Aorta (tissue), 5 donors: ENCODE results near the gene PSMB7. TPM values are rescaled to one million over a fixed set of nuclear protein-coding genes. Genes with fewer than 3 reads are reported as not detected.

ENCODE experiments used
- ATAC-seq: fragments of 200-7000 bp; cut with Tn5 transposase; one replicate; pipeline ENCODE4 v1.9.1; 2022; ENCODE audit warnings: moderate library complexity; ENCODE audit not compliant: low FRiP score
- DNase-seq, 2 donors: peaks; one replicate each; pipeline ENCODE4 v3.0.0-alpha.2; 2020
- H3K27ac ChIP-seq, 2 donors: one replicate each; pipeline ENCODE4 v1.5.1; 2013; ENCODE audit warnings: low read length in 2 of 2, mild to moderate bottlenecking in 2 of 2, moderate library complexity in 2 of 2, control low read depth in 1 of 2, inconsistent platforms in 1 of 2, low read depth in 1 of 2
- H3K27me3 ChIP-seq, 2 donors: one replicate each; pipeline ENCODE4 v1.6.1; 2013; ENCODE audit warnings: control low read depth in 1 of 2, low read length in 1 of 2, mild to moderate bottlenecking in 1 of 2, moderate library complexity in 1 of 2; ENCODE audit not compliant: insufficient read depth in 2 of 2, control insufficient read depth in 1 of 2
- H3K36me3 ChIP-seq, 2 donors: one replicate each; pipeline ENCODE4 v1.6.1; 2013; ENCODE audit warnings: control low read depth in 1 of 2, low read length in 1 of 2, mild to moderate bottlenecking in 1 of 2; ENCODE audit not compliant: insufficient read depth in 2 of 2, control insufficient read depth in 1 of 2
- H3K4me1 ChIP-seq, 2 donors: one replicate each; pipeline ENCODE4 v1.6.1; 2013; ENCODE audit warnings: low read length in 2 of 2, control low read depth in 1 of 2, mild to moderate bottlenecking in 1 of 2, moderate library complexity in 1 of 2; ENCODE audit not compliant: insufficient read depth in 2 of 2, control insufficient read depth in 1 of 2
- H3K4me3 ChIP-seq, 2 donors: one replicate each; pipeline ENCODE4 v1.5.1; 2013; ENCODE audit warnings: low read length in 2 of 2, control low read depth in 1 of 2, mild to moderate bottlenecking in 1 of 2
- H3K9me3 ChIP-seq: one replicate; pipeline ENCODE4 v1.6.1; 2013; ENCODE audit warnings: mild to moderate bottlenecking, low read length; ENCODE audit not compliant: control insufficient read depth
- WGBS, 2 donors: extraction: QIAGEN DNeasy Blood & Tissue Kit; methylation state at CpG; one replicate each; pipeline ENCODE4 v1.1.7; 2013; 5-methylcytosine and 5-hydroxymethylcytosine counted together
- intact Hi-C, 2 donors: fragments of 100-400 bp; cut with DNase I; formaldehyde crosslinking; loops; one replicate each; pipeline versions ENCODE4 v1.14.2 to v1.15.0; 2022
- polyA plus RNA-seq, 2 donors: library from polyadenylated mRNA; stranded (reverse); fragments of 200-250 nt; gene quantifications; one replicate each; pipeline ENCODE4 v1.2.3, GENCODE V29; 2013
- total RNA-seq, 2 donors: library from RNA; stranded (reverse); fragmentation: NEBNext Ultra II Directional; extraction: Animal tissue kit (Norgen Biotek cat#: 25700); gene quantifications; one replicate each; pipeline ENCODE4 v1.2.1, GENCODE V29; 2021
- donor health status: healthy with polysubstance abuse.
- donor health status: Bipolar disorder and iron deficiency.
- donor health status: DM: no; HTN: no; CAD: no.
- donor health status: DM: no; HTN: no; CAD: no.
- donor health status: DM: yes; HTN: yes; CAD: no.

PSMB7 gene
- total and polyA plus RNA-seq, 4 donors: 75.9 to 153 (median 90.1) TPM

DNA sequence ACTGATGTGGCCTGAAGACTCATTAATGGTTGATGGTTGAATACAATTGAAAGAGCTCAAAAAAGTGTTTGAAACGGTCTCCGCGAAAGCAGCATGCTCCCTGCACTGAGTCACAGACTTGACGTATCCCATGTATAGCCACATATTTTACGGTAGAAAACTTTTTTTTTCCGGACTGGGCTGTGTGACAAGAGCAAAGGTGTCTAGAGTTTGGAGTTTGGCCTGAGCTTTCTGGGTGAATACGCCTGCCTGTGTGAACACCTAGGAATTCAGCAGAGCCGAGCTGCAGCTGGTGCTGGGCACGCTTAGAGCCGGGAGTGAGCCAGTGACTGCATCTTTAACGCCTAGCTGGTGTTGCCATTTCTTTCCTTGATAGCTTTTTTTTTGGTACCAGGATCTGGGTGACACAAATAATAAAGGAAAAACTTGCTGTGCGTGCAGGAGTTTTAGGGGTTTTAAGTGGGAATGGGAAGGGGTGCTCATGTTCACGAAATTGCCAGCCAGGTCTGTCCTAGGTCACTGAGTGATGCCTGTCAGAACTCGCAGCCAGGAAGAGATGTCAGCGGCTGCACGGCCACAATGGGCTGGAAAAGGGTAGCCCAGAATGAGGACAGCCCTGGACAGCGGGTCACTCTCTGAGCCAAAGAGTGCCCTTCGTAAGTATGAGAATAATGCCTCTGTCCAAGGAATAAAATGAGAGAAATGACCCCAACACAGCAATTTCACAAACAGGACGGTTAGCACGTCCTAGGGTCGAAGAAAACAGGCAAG, 51.7 kb downstream of the PSMB7 start:
- no peak for DNase-seq
- intact Hi-C loops: no loop called here
- Histone ChIP-seq H3K4me3 (no peak overlapping the region), H3K9me3 (no peaks in the 10 kb centered on the region), H3K4me1 (no peaks in the 10 kb centered on the region), H3K27me3 (no peaks in the 10 kb centered on the region), H3K27ac (no peak overlapping the region), H3K36me3 (no peaks in the 10 kb centered on the region)
- 91 to 92% methylated on average over 21 of the region's 21 CpGs for WGBS, 2 donors
- no peak for ATAC-seq

DNA sequence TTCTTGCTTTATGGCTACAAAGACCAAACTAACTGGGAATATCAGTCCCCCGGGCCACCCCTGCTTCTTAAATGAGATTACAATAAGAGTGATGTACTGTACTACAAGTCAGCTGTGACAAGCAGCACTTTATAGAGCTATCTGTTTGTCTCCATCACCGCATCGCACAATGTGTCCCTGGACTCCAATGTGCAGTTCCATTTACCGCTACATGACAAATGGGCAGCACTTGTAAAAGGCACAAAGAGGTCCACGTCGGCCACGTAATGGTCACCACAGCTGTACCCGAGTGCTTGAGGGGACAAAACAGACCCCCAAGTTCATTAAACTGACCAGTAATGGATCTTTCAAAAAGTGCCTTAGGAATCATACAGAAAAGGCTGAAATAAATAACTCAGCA, 54.1 kb downstream of the PSMB7 start:
- no peaks in the 10 kb centered on the region for H3K9me3 ChIP-seq
- no peak overlapping the region for H3K27ac ChIP-seq
- H3K36me3 ChIP-seq: no peaks in the 10 kb centered on the region
- no peak overlapping the region for H3K4me3 ChIP-seq
- intact Hi-C loops: no loop called here
- 86 to 87% methylated on average over 8 of the region's 8 CpGs for WGBS, 2 donors
- no peaks in the 10 kb centered on the region for H3K4me1 ChIP-seq
- no peaks in the 10 kb centered on the region for H3K27me3 ChIP-seq
- no peak for DNase-seq
- no peak for ATAC-seq

DNA sequence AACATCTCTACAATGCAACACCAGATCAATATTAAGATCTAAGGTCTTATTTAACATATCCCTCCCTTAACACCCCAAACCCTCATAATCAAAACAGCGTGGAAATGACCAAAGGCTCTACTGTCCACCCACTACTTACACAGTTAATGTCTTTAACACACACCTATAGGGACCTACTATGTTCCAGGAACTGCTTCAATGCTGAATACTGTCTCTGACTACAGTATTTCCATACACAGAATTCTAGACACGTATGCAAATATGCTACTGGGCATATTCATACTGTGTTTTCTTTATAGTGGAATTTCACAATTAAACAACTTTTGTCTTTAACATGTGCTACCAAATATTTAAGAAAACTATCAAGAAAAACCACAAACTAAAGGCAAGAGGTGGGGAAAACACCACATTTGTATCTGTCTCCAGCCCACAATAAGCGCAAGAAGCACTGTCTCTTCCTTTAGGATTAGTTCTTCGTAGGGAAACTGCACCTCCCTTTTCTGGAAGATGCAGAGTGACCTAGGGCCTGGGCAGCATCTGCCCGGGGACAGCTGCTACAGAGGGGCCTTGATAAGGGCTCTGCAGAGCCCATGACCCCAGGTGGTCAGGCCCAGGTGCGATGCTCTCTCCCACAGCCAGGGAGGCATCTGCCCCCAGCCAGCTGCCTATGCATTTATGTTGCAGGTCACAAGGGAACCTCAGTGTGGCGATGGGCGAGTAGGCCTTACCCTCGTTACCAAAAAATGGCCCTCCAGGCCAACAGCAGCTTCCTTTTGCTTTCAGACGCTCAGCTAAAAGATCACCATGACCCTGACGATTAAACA, 55.2 kb downstream of the PSMB7 start:
- WGBS, 2 donors: 81 to 87% methylated on average over 11 of the region's 11 CpGs
- intact Hi-C loops: no loop called here
- Histone ChIP-seq H3K27ac (no peak overlapping the region), H3K4me1 (no peaks in the 10 kb centered on the region), H3K4me3 (no peak overlapping the region), H3K27me3 (no peaks in the 10 kb centered on the region), H3K36me3 (no peaks in the 10 kb centered on the region), H3K9me3 (no peaks in the 10 kb centered on the region)
- DNase-seq (no peak), ATAC-seq (no peak)

DNA sequence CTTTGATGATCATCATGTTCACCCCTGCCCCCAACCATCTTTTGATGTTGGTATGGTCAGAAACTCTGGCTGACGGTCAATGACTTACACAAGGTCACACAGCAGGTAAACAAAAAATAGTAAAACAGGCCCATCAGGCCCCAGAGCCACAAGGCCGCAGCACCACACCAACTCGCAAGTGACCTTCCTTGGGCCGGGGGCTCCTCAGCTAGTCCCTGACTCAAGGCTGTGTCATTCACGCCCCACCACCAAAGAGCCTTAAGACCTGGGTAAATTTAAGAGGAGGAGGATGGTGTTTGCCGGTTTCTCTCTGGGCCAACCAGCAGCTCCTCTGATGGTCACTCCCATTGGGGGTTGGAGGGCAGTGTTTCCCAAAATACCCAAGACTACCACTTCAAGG, 55.8 kb downstream of the PSMB7 start:
- ATAC-seq: no peak
- no peaks in the 10 kb centered on the region for H3K36me3 ChIP-seq
- 96 to 97% methylated on average over 6 of the region's 6 CpGs for WGBS, 2 donors

DNA sequence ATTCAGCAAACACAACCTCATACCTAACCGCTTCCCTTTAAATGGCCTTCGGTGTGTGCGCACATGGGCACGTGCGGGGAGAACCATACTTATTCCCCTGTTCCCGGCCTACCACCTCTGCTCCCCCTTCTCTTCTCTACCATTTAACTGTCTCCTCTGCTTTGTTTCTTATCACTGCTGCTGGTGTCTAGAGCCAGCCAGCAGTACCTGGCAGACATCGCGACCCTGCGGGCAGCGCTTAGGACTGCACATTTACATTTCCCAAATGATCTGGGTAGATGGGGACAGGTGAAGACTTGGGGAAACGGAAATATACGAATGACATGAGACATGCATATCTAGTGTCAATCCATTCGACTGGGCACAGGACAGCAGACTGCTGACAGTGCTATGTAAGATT, 56.6 kb downstream of the PSMB7 start:
- no peaks in the 10 kb centered on the region for H3K9me3 ChIP-seq
- no peaks in the 10 kb centered on the region for H3K4me1 ChIP-seq
- peaks cover 0 to under 1% of the 10 kb centered on the region in 2 donors for H3K36me3 ChIP-seq
- intact Hi-C loops: no loop called here
- DNase-seq (no peak), ATAC-seq (no peak)
- WGBS, 2 donors: 90 to 93% methylated on average over 13 of the region's 13 CpGs
- no peak overlapping the region for H3K27ac ChIP-seq
- no peak overlapping the region for H3K4me3 ChIP-seq
- no peaks in the 10 kb centered on the region for H3K27me3 ChIP-seq

More for the DNA sequence above, 55.8 kb downstream of the PSMB7 start:
- no peaks in the 10 kb centered on the region for H3K27me3 ChIP-seq
- H3K4me1 ChIP-seq: no peaks in the 10 kb centered on the region
- H3K9me3 ChIP-seq: no peaks in the 10 kb centered on the region
- intact Hi-C loops: no loop called here
- no peak overlapping the region for H3K27ac ChIP-seq
- no peak for DNase-seq
- no peak overlapping the region for H3K4me3 ChIP-seq

DNA sequence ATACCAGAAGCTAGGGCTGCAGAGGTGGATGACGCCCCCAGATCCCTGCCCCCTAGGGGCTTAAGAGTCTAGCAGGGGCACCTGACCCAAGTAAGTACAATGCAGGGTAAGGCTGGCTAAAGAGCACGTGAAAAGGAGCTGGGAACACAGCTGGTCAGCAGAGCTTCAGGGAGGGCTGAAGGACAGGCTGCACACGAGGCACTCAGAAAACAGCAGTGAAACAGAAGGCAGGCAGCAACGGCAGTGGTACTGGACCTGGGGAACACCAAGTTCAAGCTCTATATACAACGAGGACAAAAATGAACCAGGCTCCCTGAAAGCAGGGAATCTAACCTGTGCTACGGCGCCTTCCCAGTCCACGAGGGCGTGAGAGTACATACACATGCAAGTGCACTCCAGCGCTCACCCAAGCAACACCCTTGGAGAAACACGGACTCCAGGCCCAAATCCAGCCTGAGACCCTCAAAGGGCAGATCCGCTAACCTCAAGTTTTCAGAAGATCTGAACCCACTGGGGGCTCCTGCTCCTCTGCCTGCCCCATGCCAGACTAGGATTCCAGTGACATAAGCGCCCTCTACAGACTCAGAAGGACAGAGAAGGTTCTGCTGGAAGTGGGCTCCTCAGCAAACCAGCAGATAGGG, 57.4 kb downstream of the PSMB7 start:
- Histone ChIP-seq H3K4me1 (no peaks in the 10 kb centered on the region), H3K36me3 (peaks cover 0 to 5% of the 10 kb centered on the region in 2 donors), H3K4me3 (no peak overlapping the region), H3K27me3 (no peaks in the 10 kb centered on the region), H3K27ac (no peak overlapping the region), H3K9me3 (no peaks in the 10 kb centered on the region)
- WGBS, 2 donors: 79 to 81% methylated on average over 13 of the region's 13 CpGs
- DNase-seq: no peak
- no peak for ATAC-seq
- intact Hi-C loops: no loop called here

DNA sequence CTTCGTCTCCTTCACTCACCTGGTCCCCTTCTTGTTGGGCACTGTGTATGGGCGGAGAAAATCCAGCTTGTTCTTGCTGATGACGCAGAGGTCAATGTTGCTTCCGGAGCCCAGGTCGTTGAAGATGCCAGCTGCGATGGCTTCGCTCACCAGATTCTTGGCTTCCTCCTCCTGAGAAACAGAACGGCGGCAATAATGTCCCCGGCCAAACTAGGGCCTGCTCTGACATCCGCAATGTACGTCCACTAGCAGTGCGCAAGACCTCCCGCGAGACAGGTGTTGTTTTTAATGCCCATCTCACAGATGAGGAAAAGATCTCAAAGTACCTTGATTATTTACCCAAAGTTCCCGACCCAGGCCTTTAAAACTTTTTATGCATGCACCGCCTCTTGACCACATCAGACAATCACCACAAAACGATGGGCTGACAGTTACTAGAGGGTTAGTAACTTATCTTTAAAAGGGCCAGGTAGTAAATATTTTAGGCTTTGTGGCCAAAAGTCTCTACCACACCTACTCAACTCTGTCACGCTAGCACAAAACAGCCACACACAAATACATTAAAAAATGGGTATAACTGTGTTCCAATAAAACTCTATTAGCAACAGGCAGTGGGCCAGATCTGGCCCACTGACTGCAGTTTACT, 58.4 kb downstream of the PSMB7 start:
- Histone ChIP-seq H3K9me3 (no peaks in the 10 kb centered on the region), H3K4me3 (no peak overlapping the region), H3K27me3 (no peaks in the 10 kb centered on the region), H3K4me1 (no peaks in the 10 kb centered on the region), H3K36me3 (peaks cover 2 to 8% of the 10 kb centered on the region in 2 donors), H3K27ac (no peak overlapping the region)
- DNase-seq (no peak), ATAC-seq (no peak)
- WGBS, 2 donors: 91% methylated on average over 19 of the region's 19 CpGs
- intact Hi-C loops: no loop called here

DNA sequence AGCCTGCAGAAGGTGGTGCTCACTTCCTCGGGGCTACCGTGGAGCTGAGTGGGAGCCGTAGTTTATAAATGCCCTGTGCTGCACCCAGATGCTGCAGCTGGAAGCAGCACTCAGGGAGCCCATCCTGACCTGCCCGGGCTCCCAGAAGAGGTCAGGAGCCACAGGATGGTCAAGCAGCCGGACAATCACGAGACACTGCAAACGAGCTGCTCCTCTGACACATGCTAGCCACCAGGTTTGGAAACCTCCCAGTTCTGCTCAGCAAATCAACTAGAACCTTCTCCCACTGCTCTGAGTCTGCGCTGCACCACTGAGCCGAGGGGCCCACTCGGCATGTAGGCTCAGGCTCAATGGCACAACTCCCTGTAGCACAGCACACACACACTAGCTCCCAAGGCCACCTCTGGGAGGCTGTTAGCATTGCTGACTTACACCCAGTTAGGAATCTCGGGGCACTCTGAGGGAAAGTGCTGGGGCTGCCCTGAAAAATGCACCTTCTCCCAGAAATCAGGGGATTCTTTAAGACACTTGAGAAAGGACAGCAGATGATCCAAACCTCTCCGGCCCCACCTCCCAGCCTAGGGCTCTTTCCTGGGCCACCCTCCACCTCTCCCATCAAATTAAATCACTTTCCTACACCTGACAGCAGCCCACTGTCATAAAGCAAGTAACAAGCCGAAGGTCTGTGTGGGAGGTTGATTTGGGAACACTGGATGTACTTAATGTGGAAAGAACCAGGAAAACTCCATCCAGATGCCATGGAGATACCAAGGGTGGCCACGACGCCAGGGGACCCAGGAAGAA, 59.1 kb downstream of the PSMB7 start:
- no peak for DNase-seq
- WGBS, 2 donors: 86 to 88% methylated on average over 15 of the region's 15 CpGs
- ATAC-seq: no peak
- H3K4me3 ChIP-seq: no peak overlapping the region
- H3K4me1 ChIP-seq: no peaks in the 10 kb centered on the region
- no peak overlapping the region for H3K27ac ChIP-seq
- H3K27me3 ChIP-seq: no peaks in the 10 kb centered on the region
- intact Hi-C loops: no loop called here
- H3K36me3 ChIP-seq: peaks cover 6 to 8% of the 10 kb centered on the region in 2 donors
- H3K9me3 ChIP-seq: no peaks in the 10 kb centered on the region
